ENCODE data around the gene TENT5D.

Gene TENT5D

DNA sequence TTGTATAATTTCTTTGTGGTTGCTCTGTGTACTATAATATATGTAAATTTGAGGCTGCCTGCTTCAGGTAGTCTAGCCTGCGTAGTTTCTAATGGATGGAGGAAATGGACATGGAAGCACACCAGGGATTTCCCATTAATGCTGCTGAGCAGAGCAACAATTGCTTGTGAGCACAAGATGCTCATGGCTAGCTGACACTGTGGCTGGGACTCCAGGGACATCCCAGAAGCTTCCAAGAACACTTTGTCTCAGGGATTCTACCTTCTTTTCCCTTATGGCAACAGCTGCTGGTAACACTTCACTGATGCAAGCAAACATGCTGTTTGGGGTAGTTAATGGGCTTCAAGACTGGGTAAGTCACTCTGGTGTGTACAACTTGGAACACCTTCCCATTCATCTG is 66.1 kb downstream of the TENT5D start:
- no peak for FAIRE-seq
- TF ChIP-seq POLR2AphosphoS5 (IDR thresholded peaks at IDR 0.05; ENCODE audit: low read depth, low read length) (no peak), POLR2A (IDR thresholded peaks at IDR 0.05; ENCODE audit: low read depth, low read length) (no peak), TAF1 (IDR thresholded peaks at IDR 0.05; ENCODE audit: borderline replicate concordance, low read depth, low read length) (no peak)
- DNase-seq (ENCODE audit: insufficient read length): no peak

DNA sequence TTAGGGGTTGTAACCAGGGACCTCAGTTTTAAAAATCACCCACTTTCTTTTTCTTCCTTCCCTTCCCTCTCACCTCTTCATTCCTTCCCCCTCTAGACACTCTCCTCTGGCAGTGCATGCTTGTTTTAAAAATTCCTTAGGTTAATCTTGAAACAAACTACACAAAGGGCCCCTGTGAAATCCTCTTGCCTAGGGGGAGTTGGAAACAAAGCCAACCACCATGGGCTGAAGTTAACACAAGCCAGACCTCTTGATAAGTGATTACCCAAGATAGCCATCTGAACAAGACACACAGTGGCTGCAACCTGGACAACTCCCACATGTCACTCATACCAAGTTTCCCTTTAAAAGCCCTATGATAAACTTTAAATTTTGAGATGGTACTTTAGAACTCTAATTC is 68.9 kb downstream of the TENT5D start:
- no peak for FAIRE-seq
- no peak for DNase-seq (ENCODE audit: insufficient read length)
- TF ChIP-seq POLR2AphosphoS5 (IDR thresholded peaks at IDR 0.05; ENCODE audit: low read depth, low read length) (no peak), POLR2A (IDR thresholded peaks at IDR 0.05; ENCODE audit: low read depth, low read length) (no peak), TAF1 (IDR thresholded peaks at IDR 0.05; ENCODE audit: borderline replicate concordance, low read depth, low read length) (no peak)
